Glutamatergic neuron (in vitro differentiated cells): ENCODE results near the gene BABAM2. TPM values are rescaled to one million over a fixed set of nuclear protein-coding genes. Genes with fewer than 3 reads are reported as not detected.

Experiments used
- DNase-seq: peaks from one replicate; pipeline ENCODE4 v3.0.0; 2022
- H3K27ac Mint-ChIP-seq: one replicate; pipeline ENCODE4 v1.8.0; 2020; ENCODE audit warnings: mild to moderate bottlenecking, mixed read lengths, inconsistent platforms; ENCODE audit not compliant: unreplicated experiment
- H3K27me3 Mint-ChIP-seq: one replicate; pipeline ENCODE4 v1.8.0; 2020; ENCODE audit warnings: mild to moderate bottlenecking, moderate library complexity, mixed read lengths, inconsistent platforms; ENCODE audit not compliant: unreplicated experiment
- H3K36me3 Mint-ChIP-seq: one replicate; pipeline ENCODE4 v1.8.0; 2020; ENCODE audit warnings: mild to moderate bottlenecking, mixed read lengths, inconsistent platforms; ENCODE audit not compliant: unreplicated experiment
- H3K4me1 Mint-ChIP-seq: one replicate; pipeline ENCODE4 v1.8.0; 2020; ENCODE audit warnings: mild to moderate bottlenecking, low read depth, mixed read lengths, inconsistent platforms; ENCODE audit not compliant: unreplicated experiment
- H3K4me3 Mint-ChIP-seq: one replicate; pipeline ENCODE4 v1.8.0; 2020; ENCODE audit warnings: mild to moderate bottlenecking, mixed read lengths, inconsistent platforms; ENCODE audit not compliant: unreplicated experiment
- H3K9me3 Mint-ChIP-seq: one replicate; pipeline ENCODE4 v1.8.0; 2020; ENCODE audit warnings: mild to moderate bottlenecking, moderate library complexity, mixed read lengths, inconsistent platforms; ENCODE audit not compliant: unreplicated experiment
- CTCF ChIP-seq: fragments of 200-600 bp; sonication (generic); IDR thresholded peaks from one replicate; pipeline ENCODE4 v1.5.0; 2021; ENCODE audit not compliant: partially characterized antibody, unreplicated experiment
- total RNA-seq: library from RNA; stranded (reverse); fragmentation: NEBNext Ultra II Directional; extraction: Animal tissue kit (Norgen Biotek cat#: 25700); gene quantifications from one replicate; pipeline ENCODE4 v1.2.1, GENCODE V29; 2021; ENCODE audit not compliant: unreplicated experiment

BABAM2 gene
- total RNA-seq, 1 donor from 2014 or later, result 29.9 TPM

- H3K36me3 Mint-ChIP-seq, result no peaks in the 10 kb centered on the region
- H3K27ac Mint-ChIP-seq, result no peak overlapping the region
- DNase-seq, result no peak
- no peaks in the 10 kb centered on the region for H3K27me3 Mint-ChIP-seq
- no peak overlapping the region for H3K4me3 Mint-ChIP-seq
- H3K9me3 Mint-ChIP-seq, result peaks cover 2% of the 10 kb centered on the region
- peaks cover 6% of the 10 kb centered on the region for H3K4me1 Mint-ChIP-seq
- no peak for TF ChIP-seq CTCF
Observed at GRCh38 chr2:28219758-28220368, 329.3 kb downstream of the BABAM2 start.

- Mint-ChIP-seq H3K27ac (no peak overlapping the region), H3K36me3 (no peaks in the 10 kb centered on the region), H3K27me3 (no peaks in the 10 kb centered on the region), H3K9me3 (peaks cover 1% of the 10 kb centered on the region), H3K4me3 (no peak overlapping the region), H3K4me1 (no peaks in the 10 kb centered on the region)
- DNase-seq, result no peak
- no peak for TF ChIP-seq CTCF
Observed at GRCh38 chr2:28224648-28225472, 334.3 kb downstream of the BABAM2 start.

GRCh38 chr2:28225473-28226080, 335.0 kb downstream of the BABAM2 start:
- Mint-ChIP-seq H3K9me3 (no peaks in the 10 kb centered on the region), H3K27me3 (no peaks in the 10 kb centered on the region), H3K36me3 (no peaks in the 10 kb centered on the region), H3K27ac (no peak overlapping the region), H3K4me1 (no peaks in the 10 kb centered on the region), H3K4me3 (no peak overlapping the region)
- no peak for TF ChIP-seq CTCF
- no peak for DNase-seq

- DNase-seq, result no peak
- H3K36me3 Mint-ChIP-seq, result no peaks in the 10 kb centered on the region
- no peak overlapping the region for H3K27ac Mint-ChIP-seq
- H3K9me3 Mint-ChIP-seq, result no peaks in the 10 kb centered on the region
- H3K4me1 Mint-ChIP-seq, result no peaks in the 10 kb centered on the region
- TF ChIP-seq CTCF, result no peak
- no peaks in the 10 kb centered on the region for H3K27me3 Mint-ChIP-seq
- H3K4me3 Mint-ChIP-seq, result no peak overlapping the region
Observed at GRCh38 chr2:28226558-28226957, 336.0 kb downstream of the BABAM2 start.

- no peak for TF ChIP-seq CTCF
- no peak for DNase-seq
- Mint-ChIP-seq H3K4me3 (no peak overlapping the region), H3K9me3 (no peaks in the 10 kb centered on the region), H3K27ac (no peak overlapping the region), H3K4me1 (no peaks in the 10 kb centered on the region), H3K36me3 (no peaks in the 10 kb centered on the region), H3K27me3 (no peaks in the 10 kb centered on the region)
Observed at GRCh38 chr2:28227498-28227897, 337.0 kb downstream of the BABAM2 start.
